Measurements from ENCODE around the gene BBS9.

DNA sequence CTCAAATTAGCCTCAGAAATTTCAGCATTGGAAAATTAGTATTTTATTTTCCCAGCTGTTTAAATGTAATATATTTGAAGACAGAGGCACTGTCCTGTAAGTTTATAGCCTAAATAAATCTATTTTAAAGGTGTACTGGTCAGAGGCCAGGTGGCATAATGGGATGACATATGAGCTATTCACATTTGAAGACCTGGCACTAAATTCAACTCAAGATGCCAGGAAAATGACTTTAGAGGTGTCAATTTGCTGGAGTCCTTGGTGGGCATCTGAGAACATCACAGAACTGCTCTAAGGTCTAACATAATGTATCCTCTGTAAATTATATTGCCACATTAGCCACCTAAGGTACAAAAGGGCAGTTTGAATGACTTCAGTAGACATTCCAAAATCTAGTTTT is 427.1 kb downstream of the BBS9 start:
- TF ChIP-seq ZNF311 (CRISPR knock-in tag; IDR thresholded peaks at IDR 0.05) (no peak), EZH2 (IDR thresholded peaks at IDR 0.05; ENCODE audit: borderline replicate concordance, low read depth, low read length) (no peak), SRSF7 (optimal IDR thresholded peaks at IDR 0.05; ENCODE audit: low read depth, low read length) (no peak), ZNF253 (CRISPR knock-in tag; conservative IDR thresholded peaks at IDR 0.05) (no peak), MYBL2 (IDR thresholded peaks at IDR 0.05; ENCODE audit: low read depth) (no peak), MYBL2 (CRISPR knock-in tag; IDR thresholded peaks at IDR 0.05; ENCODE audit: borderline replicate concordance) (no peak), PPARD (CRISPR knock-in tag; IDR thresholded peaks at IDR 0.05) (no peak), SP1 (CRISPR knock-in tag; IDR thresholded peaks at IDR 0.05) (no peak), TFAM (CRISPR knock-in tag; conservative IDR thresholded peaks at IDR 0.05) (no peak), TRIM28 (IDR thresholded peaks at IDR 0.05) (no peak), SP2 (IDR thresholded peaks at IDR 0.05; ENCODE audit: extremely low read depth, low read depth, low read length, poor library complexity, severe bottlenecking) (no peak)
- TF ChIP-seq, protein P1, sequence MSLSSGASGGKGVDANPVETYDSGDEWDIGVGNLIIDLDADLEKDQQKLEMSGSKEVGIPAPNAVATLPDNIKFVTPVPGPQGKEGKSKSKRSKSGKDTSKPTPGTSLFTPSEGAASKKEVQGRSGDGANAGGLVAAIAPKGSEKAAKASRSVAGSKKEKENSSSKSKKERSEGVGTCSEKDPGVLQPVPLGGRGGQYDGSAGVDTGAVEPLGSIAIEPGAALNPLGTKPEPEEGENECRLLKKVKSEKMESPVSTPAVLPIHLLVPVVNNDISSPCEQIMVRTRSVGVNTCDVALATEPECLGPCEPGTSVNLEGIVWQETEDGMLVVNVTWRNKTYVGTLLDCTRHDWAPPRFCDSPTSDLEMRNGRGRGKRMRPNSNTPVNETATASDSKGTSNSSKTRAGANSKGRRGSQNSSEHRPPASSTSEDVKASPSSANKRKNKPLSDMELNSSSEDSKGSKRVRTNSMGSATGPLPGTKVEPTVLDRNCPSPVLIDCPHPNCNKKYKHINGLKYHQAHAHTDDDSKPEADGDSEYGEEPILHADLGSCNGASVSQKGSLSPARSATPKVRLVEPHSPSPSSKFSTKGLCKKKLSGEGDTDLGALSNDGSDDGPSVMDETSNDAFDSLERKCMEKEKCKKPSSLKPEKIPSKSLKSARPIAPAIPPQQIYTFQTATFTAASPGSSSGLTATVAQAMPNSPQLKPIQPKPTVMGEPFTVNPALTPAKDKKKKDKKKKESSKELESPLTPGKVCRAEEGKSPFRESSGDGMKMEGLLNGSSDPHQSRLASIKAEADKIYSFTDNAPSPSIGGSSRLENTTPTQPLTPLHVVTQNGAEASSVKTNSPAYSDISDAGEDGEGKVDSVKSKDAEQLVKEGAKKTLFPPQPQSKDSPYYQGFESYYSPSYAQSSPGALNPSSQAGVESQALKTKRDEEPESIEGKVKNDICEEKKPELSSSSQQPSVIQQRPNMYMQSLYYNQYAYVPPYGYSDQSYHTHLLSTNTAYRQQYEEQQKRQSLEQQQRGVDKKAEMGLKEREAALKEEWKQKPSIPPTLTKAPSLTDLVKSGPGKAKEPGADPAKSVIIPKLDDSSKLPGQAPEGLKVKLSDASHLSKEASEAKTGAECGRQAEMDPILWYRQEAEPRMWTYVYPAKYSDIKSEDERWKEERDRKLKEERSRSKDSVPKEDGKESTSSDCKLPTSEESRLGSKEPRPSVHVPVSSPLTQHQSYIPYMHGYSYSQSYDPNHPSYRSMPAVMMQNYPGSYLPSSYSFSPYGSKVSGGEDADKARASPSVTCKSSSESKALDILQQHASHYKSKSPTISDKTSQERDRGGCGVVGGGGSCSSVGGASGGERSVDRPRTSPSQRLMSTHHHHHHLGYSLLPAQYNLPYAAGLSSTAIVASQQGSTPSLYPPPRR (CRISPR knock-in tag; IDR thresholded peaks at IDR 0.05; ENCODE audit: borderline replicate concordance): no peak
- TF ChIP-seq, protein P2, sequence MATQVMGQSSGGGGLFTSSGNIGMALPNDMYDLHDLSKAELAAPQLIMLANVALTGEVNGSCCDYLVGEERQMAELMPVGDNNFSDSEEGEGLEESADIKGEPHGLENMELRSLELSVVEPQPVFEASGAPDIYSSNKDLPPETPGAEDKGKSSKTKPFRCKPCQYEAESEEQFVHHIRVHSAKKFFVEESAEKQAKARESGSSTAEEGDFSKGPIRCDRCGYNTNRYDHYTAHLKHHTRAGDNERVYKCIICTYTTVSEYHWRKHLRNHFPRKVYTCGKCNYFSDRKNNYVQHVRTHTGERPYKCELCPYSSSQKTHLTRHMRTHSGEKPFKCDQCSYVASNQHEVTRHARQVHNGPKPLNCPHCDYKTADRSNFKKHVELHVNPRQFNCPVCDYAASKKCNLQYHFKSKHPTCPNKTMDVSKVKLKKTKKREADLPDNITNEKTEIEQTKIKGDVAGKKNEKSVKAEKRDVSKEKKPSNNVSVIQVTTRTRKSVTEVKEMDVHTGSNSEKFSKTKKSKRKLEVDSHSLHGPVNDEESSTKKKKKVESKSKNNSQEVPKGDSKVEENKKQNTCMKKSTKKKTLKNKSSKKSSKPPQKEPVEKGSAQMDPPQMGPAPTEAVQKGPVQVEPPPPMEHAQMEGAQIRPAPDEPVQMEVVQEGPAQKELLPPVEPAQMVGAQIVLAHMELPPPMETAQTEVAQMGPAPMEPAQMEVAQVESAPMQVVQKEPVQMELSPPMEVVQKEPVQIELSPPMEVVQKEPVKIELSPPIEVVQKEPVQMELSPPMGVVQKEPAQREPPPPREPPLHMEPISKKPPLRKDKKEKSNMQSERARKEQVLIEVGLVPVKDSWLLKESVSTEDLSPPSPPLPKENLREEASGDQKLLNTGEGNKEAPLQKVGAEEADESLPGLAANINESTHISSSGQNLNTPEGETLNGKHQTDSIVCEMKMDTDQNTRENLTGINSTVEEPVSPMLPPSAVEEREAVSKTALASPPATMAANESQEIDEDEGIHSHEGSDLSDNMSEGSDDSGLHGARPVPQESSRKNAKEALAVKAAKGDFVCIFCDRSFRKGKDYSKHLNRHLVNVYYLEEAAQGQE (IDR thresholded peaks at IDR 0.05; ENCODE audit: borderline replicate concordance): no peak
- TF ChIP-seq, protein P2 (CRISPR knock-in tag; IDR thresholded peaks at IDR 0.05; ENCODE audit: low read depth): no peak

All from K562 (cell line).